ENCODE data around the gene BANP. TPM values are rescaled to one million over a fixed set of nuclear protein-coding genes. Genes with fewer than 3 reads are reported as not detected.
"Not testable (repeated sequence)": the region's sequence is repeated elsewhere in the genome, so short reads cannot be mapped to it uniquely, and the experiment has no call there.

BANP gene
- total and polyA plus RNA-seq, 4 experiments from 2014 or later, result 10.7 to 72.7 (median 44.1) TPM

GRCh38 chr16:87929986-87930385, 21.2 kb upstream of the BANP start:
- H3K36me3 ChIP-seq (ENCODE audit: insufficient read depth, low read length), result no peaks in the 10 kb centered on the region
- H3K27me3 ChIP-seq (ENCODE audit: insufficient read depth, low read length), result no peaks in the 10 kb centered on the region
- H3K4me1 ChIP-seq (ENCODE audit: insufficient read depth, low read length), result no peaks in the 10 kb centered on the region
- no peak overlapping the region for H3K4me3 ChIP-seq (ENCODE audit: low read length in 2 of 2)
- intact Hi-C loops (cut with micrococcal nuclease), result no loop called here
- no peaks in the 10 kb centered on the region for H3K9me3 ChIP-seq (ENCODE audit: control insufficient read depth in 1 of 2, low read length in 2 of 2)
- no peaks in the 10 kb centered on the region for H3K36me3 Mint-ChIP-seq
- no peak overlapping the region for H3K27ac Mint-ChIP-seq
- ChIA-PET POLR2A (ENCODE audit: partially characterized antibody) (no interaction called here), CTCF (ENCODE audit: partially characterized antibody) (no interaction called here)
- DNase-seq, result no peak
- H3K4me1 Mint-ChIP-seq, result peaks cover 3 to 8% (median 5%) of the 10 kb centered on the region in 4 donors
- no peak overlapping the region for H3K4me3 Mint-ChIP-seq
- H3K9me3 Mint-ChIP-seq, result no peaks in the 10 kb centered on the region
- peaks cover 3 to 5% of the 10 kb centered on the region in 2 donors for H3K27me3 Mint-ChIP-seq
- no peak overlapping the region for H3K27ac ChIP-seq (ENCODE audit: low read depth, low read length)

GRCh38 chr16:87930456-87930855, 20.8 kb upstream of the BANP start:
- H3K36me3 ChIP-seq (ENCODE audit: insufficient read depth, low read length), result no peaks in the 10 kb centered on the region
- Mint-ChIP-seq H3K9me3 (no peaks in the 10 kb centered on the region), H3K27me3 (peaks cover 3 to 5% of the 10 kb centered on the region in 2 donors), H3K27ac (no peak overlapping the region), H3K36me3 (no peaks in the 10 kb centered on the region), H3K4me3 (no peak overlapping the region), H3K4me1 (peaks cover 3 to 8% (median 5%) of the 10 kb centered on the region in 4 donors)
- H3K9me3 ChIP-seq (ENCODE audit: control insufficient read depth in 1 of 2, low read length in 2 of 2), result no peaks in the 10 kb centered on the region
- ChIA-PET POLR2A (ENCODE audit: partially characterized antibody) (no interaction called here), CTCF (ENCODE audit: partially characterized antibody) (no interaction called here)
- H3K27ac ChIP-seq (ENCODE audit: low read depth, low read length), result no peak overlapping the region
- DNase-seq, result no peak
- H3K27me3 ChIP-seq (ENCODE audit: insufficient read depth, low read length), result no peaks in the 10 kb centered on the region
- no peaks in the 10 kb centered on the region for H3K4me1 ChIP-seq (ENCODE audit: insufficient read depth, low read length)
- H3K4me3 ChIP-seq (ENCODE audit: low read length in 2 of 2), result no peak overlapping the region
- intact Hi-C loops (cut with micrococcal nuclease), result no loop called here

DNA sequence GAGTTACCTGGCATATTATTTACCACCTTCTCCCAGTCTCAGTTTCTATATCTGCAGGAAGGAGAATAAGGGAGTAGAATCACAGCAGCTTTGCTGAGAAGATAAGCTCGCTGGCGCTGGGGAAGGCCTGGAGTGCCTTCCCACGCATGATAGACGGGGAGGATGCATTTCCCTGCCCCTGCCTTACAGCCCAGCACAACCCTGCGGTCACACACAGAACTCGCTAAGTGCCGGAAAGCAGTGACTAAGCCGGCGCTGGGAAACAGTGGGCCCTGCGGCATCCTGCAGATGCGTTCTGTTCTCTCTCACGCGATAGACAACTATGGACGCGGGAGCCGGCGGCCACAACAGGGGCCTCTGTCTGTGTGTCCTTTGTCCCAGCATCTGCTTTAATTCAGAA, 19.7 kb upstream of the BANP start:
- H3K9me3 ChIP-seq (ENCODE audit: control insufficient read depth in 1 of 2, low read length in 2 of 2), result no peaks in the 10 kb centered on the region
- Mint-ChIP-seq H3K36me3 (no peaks in the 10 kb centered on the region), H3K4me3 (no peak overlapping the region), H3K4me1 (peaks cover 0 to 3% (median 1%) of the 10 kb centered on the region in 4 donors), H3K27ac (no peak overlapping the region), H3K9me3 (no peaks in the 10 kb centered on the region), H3K27me3 (peaks cover 0 to under 1% of the 10 kb centered on the region in 2 donors)
- H3K36me3 ChIP-seq (ENCODE audit: insufficient read depth, low read length), result no peaks in the 10 kb centered on the region
- ChIA-PET POLR2A (ENCODE audit: partially characterized antibody) (no interaction called here), CTCF (ENCODE audit: partially characterized antibody) (no interaction called here)
- H3K4me1 ChIP-seq (ENCODE audit: insufficient read depth, low read length), result no peaks in the 10 kb centered on the region
- DNase-seq, result no peak
- H3K4me3 ChIP-seq (ENCODE audit: low read length in 2 of 2), result no peak overlapping the region
- intact Hi-C loops (cut with micrococcal nuclease), result no loop called here
- no peak overlapping the region for H3K27ac ChIP-seq (ENCODE audit: low read depth, low read length)
- no peaks in the 10 kb centered on the region for H3K27me3 ChIP-seq (ENCODE audit: insufficient read depth, low read length)

- H3K27me3 Mint-ChIP-seq; CTCF ChIA-PET (ENCODE audit: partially characterized antibody); H3K36me3 Mint-ChIP-seq; H3K9me3 ChIP-seq (ENCODE audit: control insufficient read depth in 1 of 2, low read length in 2 of 2); DNase-seq; POLR2A ChIA-PET (ENCODE audit: partially characterized antibody); intact Hi-C loops (cut with micrococcal nuclease); H3K4me3 Mint-ChIP-seq; H3K4me3 ChIP-seq (ENCODE audit: low read length in 2 of 2); H3K36me3 ChIP-seq (ENCODE audit: insufficient read depth, low read length); H3K4me1 ChIP-seq (ENCODE audit: insufficient read depth, low read length); H3K9me3 Mint-ChIP-seq; H3K27me3 ChIP-seq (ENCODE audit: insufficient read depth, low read length); H3K27ac Mint-ChIP-seq; H3K4me1 Mint-ChIP-seq; H3K27ac ChIP-seq (ENCODE audit: low read depth, low read length): not testable (repeated sequence)
Measured at GRCh38 chr16:87932475-87933139, 18.6 kb upstream of the BANP start.

GRCh38 chr16:87933140-87933495, 18.1 kb upstream of the BANP start:
- Mint-ChIP-seq H3K4me3 (no peak overlapping the region), H3K4me1 (no peaks in the 10 kb centered on the region), H3K27ac (no peak overlapping the region), H3K36me3 (no peaks in the 10 kb centered on the region), H3K27me3 (no peaks in the 10 kb centered on the region), H3K9me3 (no peaks in the 10 kb centered on the region)
- POLR2A ChIA-PET (ENCODE audit: partially characterized antibody), result no interaction called here
- CTCF ChIA-PET (ENCODE audit: partially characterized antibody), result no interaction called here
- H3K27ac ChIP-seq (ENCODE audit: low read depth, low read length), result no peak overlapping the region
- intact Hi-C loops (cut with micrococcal nuclease), result no loop called here
- no peaks in the 10 kb centered on the region for H3K9me3 ChIP-seq (ENCODE audit: control insufficient read depth in 1 of 2, low read length in 2 of 2)
- no peak overlapping the region for H3K4me3 ChIP-seq (ENCODE audit: low read length in 2 of 2)
- H3K4me1 ChIP-seq (ENCODE audit: insufficient read depth, low read length), result no peaks in the 10 kb centered on the region
- no peaks in the 10 kb centered on the region for H3K27me3 ChIP-seq (ENCODE audit: insufficient read depth, low read length)
- DNase-seq, result no peak
- H3K36me3 ChIP-seq (ENCODE audit: insufficient read depth, low read length), result no peaks in the 10 kb centered on the region

GRCh38 chr16:87934752-87935425, 16.3 kb upstream of the BANP start:
- H3K4me1 Mint-ChIP-seq; H3K36me3 ChIP-seq (ENCODE audit: insufficient read depth, low read length); H3K4me1 ChIP-seq (ENCODE audit: insufficient read depth, low read length); POLR2A ChIA-PET (ENCODE audit: partially characterized antibody); H3K27me3 ChIP-seq (ENCODE audit: insufficient read depth, low read length); H3K27me3 Mint-ChIP-seq; H3K9me3 ChIP-seq (ENCODE audit: control insufficient read depth in 1 of 2, low read length in 2 of 2); H3K4me3 ChIP-seq (ENCODE audit: low read length in 2 of 2); H3K36me3 Mint-ChIP-seq; H3K27ac ChIP-seq (ENCODE audit: low read depth, low read length); CTCF ChIA-PET (ENCODE audit: partially characterized antibody); H3K4me3 Mint-ChIP-seq; H3K9me3 Mint-ChIP-seq; intact Hi-C loops (cut with micrococcal nuclease); H3K27ac Mint-ChIP-seq; DNase-seq: not testable (repeated sequence)

DNA sequence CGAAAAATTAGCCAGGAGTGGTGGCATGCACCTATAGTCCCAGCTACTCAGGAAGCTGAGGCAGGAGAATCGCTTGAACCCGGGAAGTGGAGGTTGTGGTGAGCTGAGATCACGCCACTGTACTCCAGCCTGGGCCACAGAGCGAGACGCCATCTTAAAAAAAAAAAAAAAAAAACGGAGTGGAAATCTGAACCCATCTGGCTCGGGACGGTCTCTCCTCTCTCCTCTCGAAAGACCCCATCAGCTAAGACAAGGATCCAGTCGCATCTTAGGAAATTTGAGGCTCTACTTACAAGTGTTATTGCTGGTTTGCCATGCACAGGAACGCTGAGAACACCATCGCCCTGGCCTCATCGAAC, 15.2 kb upstream of the BANP start:
- CTCF ChIA-PET (ENCODE audit: partially characterized antibody); H3K4me1 Mint-ChIP-seq; H3K27ac Mint-ChIP-seq; H3K27me3 ChIP-seq (ENCODE audit: insufficient read depth, low read length); H3K4me3 Mint-ChIP-seq; H3K36me3 Mint-ChIP-seq; H3K4me1 ChIP-seq (ENCODE audit: insufficient read depth, low read length); POLR2A ChIA-PET (ENCODE audit: partially characterized antibody); H3K36me3 ChIP-seq (ENCODE audit: insufficient read depth, low read length); H3K27ac ChIP-seq (ENCODE audit: low read depth, low read length); H3K4me3 ChIP-seq (ENCODE audit: low read length in 2 of 2); H3K9me3 ChIP-seq (ENCODE audit: control insufficient read depth in 1 of 2, low read length in 2 of 2); intact Hi-C loops (cut with micrococcal nuclease); H3K27me3 Mint-ChIP-seq; DNase-seq; H3K9me3 Mint-ChIP-seq: not testable (repeated sequence)

All from CD4-positive, alpha-beta memory T cell (primary cell).